Skeletal muscle cell (primary cell): ENCODE results near the gene ARHGAP15.
A peak's percentile ranks its signal among the peaks of the same experiment; 100 is the strongest.

Experiments used
- DNase-seq: peaks from one replicate; pipeline ENCODE4 v3.0.0-alpha.2; 2010; ENCODE audit warnings: low read depth
- H3K4me3 ChIP-seq: 2 replicates; pipeline ENCODE4 v1.5.1; 2011; ENCODE audit warnings: low read depth, mild to moderate bottlenecking, control low read depth, low read length, moderate library complexity

The ARHGAP15 gene

DNA sequence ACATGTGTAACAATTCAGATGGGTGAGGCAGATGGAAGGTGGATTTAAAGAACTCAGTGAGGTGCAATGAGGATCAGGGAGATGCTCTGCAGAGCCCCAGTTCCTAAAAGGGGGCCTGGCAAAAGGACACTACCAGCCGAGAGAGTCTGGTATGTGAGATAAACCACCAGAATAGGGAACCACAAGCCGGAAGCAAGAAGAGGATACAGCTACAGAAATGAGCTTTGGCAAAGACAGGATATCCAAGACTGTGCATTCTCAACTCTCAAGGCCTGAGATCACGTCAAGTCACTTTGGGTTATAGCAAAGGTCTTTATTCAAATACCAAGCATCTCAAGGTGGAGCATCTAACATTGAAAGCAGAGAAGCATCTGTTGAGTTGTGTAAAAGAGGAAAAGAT lies 293.5 kb downstream of the ARHGAP15 start:
- DNase-seq = no peak
- no peak overlapping the region for H3K4me3 ChIP-seq

DNA sequence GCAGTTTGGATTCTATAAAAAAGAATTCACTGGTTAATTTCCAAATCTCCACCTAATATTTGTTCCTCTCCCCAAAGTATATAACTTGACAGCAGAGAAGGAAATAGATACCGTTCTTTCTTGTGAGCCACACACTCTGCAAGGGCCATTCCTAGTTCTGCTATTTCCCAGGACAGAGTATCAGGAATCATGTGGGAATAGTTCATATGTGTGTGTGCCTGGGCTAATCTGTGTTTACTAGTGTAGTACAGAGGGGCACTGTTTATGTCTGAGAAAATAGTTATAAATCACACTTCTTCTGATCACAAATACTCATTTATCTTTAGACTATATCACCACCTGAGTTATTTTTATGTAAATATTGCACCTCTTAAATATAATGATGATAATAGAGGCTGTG lies 296.7 kb downstream of the ARHGAP15 start:
- no peak for DNase-seq
- H3K4me3 ChIP-seq = no peak overlapping the region

GRCh38 chr2:143426296-143426695 lies 297.1 kb downstream of the ARHGAP15 start:
- DNase-seq = peak; percentile 90
- H3K4me3 ChIP-seq = no peak overlapping the region

GRCh38 chr2:143428700-143429099 lies 299.5 kb downstream of the ARHGAP15 start:
- H3K4me3 ChIP-seq = no peak overlapping the region
- no peak for DNase-seq

DNA sequence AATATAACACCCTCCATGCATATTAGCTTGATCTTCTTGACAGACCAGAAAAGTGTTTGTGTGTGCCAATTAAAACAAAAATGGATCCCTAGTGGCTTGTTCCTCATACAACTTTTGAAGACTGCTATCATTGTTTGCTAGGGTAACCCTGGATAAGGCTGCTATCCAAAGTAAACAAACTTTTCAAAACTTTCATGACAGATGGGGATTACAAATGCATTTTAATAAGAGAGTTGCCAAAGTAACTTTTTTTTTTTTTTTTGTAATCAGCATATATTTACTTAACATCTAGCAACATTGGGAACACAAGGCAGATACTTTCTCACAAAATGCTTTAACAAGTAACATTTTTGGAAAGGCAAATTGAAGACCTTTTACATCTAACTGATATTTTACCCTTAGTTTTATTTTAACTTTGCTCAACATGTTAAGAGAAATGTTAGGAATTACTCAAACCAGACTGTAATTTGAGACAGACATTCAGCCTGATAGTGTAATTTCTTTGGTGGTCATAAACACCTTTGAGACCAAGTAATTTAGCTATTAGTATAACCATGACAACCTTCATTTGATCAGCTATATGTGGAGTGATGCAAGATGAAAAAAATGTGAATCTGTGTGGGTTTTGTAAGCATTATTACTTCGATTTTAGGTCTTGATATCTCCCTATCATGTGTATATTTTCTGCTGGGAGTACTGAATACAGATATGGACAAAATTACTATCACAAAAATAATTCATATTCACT lies 300.9 kb downstream of the ARHGAP15 start:
- no peak overlapping the region for H3K4me3 ChIP-seq
- peak; percentile 51 for DNase-seq

DNA sequence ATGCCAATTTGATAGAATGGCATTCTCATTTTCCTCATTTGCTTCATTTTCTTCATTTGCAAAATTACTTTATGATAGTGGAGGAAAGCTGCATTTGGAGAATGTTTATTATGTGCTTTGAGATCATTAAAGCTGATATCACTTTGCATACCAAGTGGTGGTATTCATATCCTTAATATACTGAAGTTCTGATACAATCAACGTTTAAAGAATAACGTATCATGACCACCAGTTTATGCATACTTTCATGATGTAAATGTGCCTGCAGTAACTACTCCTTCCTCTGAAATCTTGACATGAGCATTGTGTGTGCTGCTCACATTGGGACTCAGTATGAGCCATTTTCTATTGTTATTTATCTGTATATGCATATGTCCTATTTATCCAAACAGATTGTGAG lies 302.1 kb downstream of the ARHGAP15 start:
- no peak for DNase-seq
- H3K4me3 ChIP-seq = no peak overlapping the region

GRCh38 chr2:143433251-143433650 lies 304.0 kb downstream of the ARHGAP15 start:
- no peak for DNase-seq

DNA sequence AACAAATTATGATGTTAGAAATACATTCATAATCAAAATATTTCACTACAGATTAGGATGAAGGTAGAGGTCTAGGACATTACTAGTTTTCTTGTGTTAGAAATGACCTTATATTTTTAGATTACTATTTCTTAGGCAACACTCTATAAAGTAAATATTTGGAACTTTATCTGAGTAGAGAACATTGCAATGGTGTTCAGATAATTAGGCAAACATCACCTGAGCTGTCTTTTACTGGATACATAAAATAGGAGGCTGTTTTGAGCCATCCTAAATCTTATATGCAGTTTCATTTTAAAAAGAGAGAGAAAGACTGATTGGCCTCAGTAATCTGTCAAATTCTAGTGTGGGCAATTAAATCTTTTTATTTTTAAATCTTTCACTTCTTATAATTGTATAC lies 304.6 kb downstream of the ARHGAP15 start:
- no peak overlapping the region for H3K4me3 ChIP-seq
- no peak for DNase-seq

More at GRCh38 chr2:143433251-143433650, 304.0 kb downstream of the ARHGAP15 start:
- no peak overlapping the region for H3K4me3 ChIP-seq

DNA sequence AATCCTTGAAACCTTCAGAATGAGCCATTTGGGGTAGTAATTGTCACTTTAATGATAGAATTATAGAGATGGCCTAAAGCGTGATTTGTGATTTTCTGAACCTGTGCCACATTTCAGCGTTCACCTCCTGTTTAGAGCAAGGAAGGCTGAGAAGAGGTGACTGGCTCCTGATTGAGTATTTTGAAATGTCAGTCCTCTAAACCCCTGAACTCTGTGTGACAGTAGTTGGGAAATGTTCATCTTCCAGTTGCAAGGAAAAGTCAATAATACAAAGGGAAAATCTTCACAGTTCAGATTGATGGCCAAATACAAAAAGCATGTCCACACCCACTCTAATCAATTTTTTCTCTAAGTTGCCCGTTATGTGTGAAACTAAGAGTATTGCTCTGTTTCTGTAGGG lies 305.2 kb downstream of the ARHGAP15 start:
- H3K4me3 ChIP-seq = no peak overlapping the region
- no peak for DNase-seq

DNA sequence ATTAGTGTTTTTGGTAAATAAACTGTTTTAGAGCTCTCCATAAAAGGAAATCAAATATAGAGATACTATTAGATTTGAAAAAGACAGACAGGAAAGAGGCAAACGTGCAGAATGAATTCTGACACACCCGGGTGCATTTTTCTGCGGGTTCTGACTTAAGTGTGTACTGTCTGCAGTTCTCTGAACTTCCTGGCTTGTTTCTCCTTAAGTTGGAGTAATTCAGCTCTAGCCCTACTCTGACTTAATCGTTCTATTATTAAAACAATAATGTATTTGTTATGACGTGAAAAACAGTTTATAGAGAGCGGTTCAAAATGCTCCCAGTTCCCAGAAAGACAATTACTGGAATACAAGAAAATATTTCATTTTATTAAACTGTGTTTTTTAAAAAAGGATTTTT lies 305.9 kb downstream of the ARHGAP15 start:
- no peak for DNase-seq
- no peak overlapping the region for H3K4me3 ChIP-seq

DNA sequence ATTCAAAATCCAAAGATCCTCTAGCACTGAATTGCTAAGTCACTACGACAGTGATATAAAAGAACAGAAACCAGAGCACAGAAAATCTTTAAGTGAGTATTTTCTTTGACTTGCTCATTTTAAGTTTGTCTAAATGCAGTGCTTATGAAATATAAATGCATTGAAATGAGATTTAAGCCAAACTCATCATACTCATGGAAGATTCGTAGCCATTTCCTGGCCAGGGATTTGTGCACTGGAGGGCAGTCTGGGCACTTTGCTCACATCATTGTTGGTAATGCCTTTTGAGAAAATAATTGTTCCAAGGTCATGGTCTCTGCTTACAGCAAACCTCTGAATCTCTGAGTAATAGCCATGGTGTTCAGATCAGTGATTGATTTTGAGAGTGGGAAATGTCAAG lies 307.7 kb downstream of the ARHGAP15 start:
- no peak for DNase-seq
- H3K4me3 ChIP-seq = no peak overlapping the region

GRCh38 chr2:143440411-143441012 lies 311.3 kb downstream of the ARHGAP15 start:
- no peak overlapping the region for H3K4me3 ChIP-seq
- DNase-seq = no peak

DNA sequence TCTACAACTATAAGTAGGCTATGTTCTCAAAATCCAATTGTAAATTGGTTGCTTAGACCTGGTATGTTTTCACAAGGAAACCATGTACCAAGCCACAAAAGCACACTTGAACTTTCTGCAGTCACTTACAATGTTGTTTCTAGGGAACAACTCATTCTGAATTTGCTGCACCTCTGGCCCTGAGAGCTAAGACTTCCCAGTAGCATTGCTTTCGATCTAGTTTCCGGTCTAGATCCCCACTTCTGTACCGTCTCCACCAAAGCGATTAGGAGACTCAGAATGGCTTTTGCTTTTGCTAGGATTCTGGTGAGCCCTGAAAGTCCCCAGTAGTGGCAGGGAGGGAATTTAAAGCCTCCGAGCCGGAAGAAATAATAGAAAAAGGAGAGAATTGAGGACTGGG lies 313.0 kb downstream of the ARHGAP15 start:
- DNase-seq = no peak
- no peak overlapping the region for H3K4me3 ChIP-seq

DNA sequence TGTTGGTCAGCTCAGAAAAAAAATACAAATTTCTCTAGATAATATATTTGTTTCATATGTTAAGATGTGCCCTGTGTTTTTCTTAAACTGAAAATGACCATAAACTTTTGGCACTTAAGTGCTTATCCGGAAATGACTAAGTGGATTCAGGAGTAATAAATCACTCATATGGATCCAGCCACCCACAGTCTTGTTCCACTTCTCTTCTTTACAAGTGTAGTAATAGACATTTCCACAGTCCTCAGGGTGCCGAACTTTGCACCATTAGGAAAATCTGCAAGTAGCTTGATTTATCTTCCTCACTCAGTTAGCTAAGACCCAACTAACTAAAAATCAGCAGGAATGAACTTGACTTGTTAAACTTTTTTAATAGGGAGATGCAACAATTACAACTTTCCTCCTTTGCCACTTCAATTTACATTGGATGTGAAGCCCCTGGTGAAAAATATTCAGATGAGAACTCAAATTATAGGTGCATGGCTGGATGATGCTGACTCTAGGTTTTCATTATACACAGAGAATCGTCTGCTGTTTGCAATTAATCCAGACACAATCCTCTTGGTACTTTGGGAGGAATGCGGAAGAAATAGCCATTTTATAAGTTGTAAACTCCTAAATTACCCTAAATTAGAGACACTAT lies 322.5 kb downstream of the ARHGAP15 start:
- peak; percentile 37 for DNase-seq
- H3K4me3 ChIP-seq = no peak overlapping the region

DNA sequence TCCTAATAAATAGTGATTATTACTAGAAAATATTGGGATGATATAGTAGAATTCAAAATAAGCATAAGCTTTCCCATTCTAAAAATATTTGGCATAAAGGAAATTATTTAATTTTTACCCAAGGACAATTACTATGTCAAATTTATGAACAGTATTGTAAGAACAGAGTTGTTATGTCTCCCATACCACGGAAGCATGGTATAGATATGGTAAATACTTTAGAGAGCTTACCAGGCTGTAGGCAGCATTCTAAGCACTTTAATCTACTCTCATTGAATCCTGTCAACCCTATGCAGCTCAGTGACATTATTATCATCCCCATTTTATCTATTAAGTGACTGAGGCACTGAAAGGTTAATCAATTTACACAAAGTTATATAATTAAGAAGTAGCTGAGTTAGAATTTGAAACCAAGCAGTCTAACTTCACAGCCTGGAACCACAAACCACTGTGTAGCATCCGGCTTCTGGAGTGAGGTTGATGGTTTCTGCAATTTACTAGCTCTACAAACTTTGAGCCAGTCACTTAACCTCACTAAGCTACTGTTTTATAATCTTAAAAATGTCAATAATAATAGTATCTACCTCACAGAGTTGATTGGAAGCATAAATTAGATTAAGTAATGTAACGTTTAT lies 323.7 kb downstream of the ARHGAP15 start:
- no peak for DNase-seq
- no peak overlapping the region for H3K4me3 ChIP-seq

GRCh38 chr2:143453981-143454511 lies 324.8 kb downstream of the ARHGAP15 start:
- DNase-seq = no peak
- no peak overlapping the region for H3K4me3 ChIP-seq

- DNase-seq = no peak
- H3K4me3 ChIP-seq = no peak overlapping the region
These were observed 326.1 kb downstream of the ARHGAP15 start for GRCh38 chr2:143455317-143455716.

- DNase-seq = no peak
- H3K4me3 ChIP-seq = no peak overlapping the region
These were observed 329.3 kb downstream of the ARHGAP15 start for GRCh38 chr2:143458258-143459190.

DNA sequence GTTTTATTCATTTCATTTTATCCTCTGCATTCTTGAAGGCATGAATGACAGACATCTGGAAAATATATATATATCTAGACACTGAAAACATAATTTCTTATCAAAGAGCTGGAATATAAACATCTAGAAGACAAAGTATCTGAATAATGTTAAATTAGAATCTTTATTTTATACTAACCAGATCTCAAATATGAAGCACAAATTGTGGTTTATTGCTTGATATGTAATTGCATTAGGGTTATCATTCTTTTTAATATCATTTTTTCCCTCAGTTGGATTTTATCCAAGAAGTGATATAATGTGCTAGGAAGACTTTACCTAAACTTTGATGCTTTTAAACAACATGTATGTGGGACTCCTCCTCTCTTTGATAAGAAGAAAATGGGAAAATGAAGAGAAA lies 331.2 kb downstream of the ARHGAP15 start:
- no peak overlapping the region for H3K4me3 ChIP-seq
- no peak for DNase-seq
